ENCODE measurements around the gene GABBR2. TPM values are rescaled to one million over a fixed set of nuclear protein-coding genes. Genes with fewer than 3 reads are reported as not detected.

GABBR2 gene
- total and polyA plus RNA-seq, 2 donors (not counting 1 experiment from before 2014, with no cell fraction given): 0.03 TPM; not detected in 1

- POLR2A ChIA-PET: no interaction called here
- no peak for ATAC-seq (ENCODE audit: low read depth)
- H3K36me3 ChIP-seq (replicated peaks in 1 of 2; ENCODE audit: control extremely low read depth in 1 of 2, control insufficient read depth in 1 of 2, extremely low read depth in 1 of 2, insufficient read depth in 2 of 2, low read length in 1 of 2): no peaks in the 10 kb centered on the region
Observed at GRCh38 chr9:98438666-98439065, 270.1 kb downstream of the GABBR2 start.

GRCh38 chr9:98437458-98438034 is 271.2 kb downstream of the GABBR2 start:
- Mint-ChIP-seq H3K27ac (no peak overlapping the region), H3K4me1 (no peaks in the 10 kb centered on the region), H3K9me3 (ENCODE audit: insufficient read depth) (no peaks in the 10 kb centered on the region), H3K27me3 (peaks cover 4% of the 10 kb centered on the region), H3K4me3 (no peak overlapping the region)
- ATAC-seq (ENCODE audit: low read depth) (no peak), DNase-seq (no peak)
- ChIA-PET POLR2A (no interaction called here), CTCF (no interaction called here)
- Histone ChIP-seq H3K9me3 (ENCODE audit: control extremely low read depth in 1 of 3, control insufficient read depth in 2 of 3, insufficient read depth in 1 of 3, low read length in 2 of 3) (no peaks in the 10 kb centered on the region), H3K27me3 (replicated peaks in 1 of 4; ENCODE audit: control extremely low read depth in 1 of 4, control insufficient read depth in 3 of 4, insufficient read depth in 4 of 4, low read length in 3 of 4) (no peaks in the 10 kb centered on the region), H3K4me3 (ENCODE audit: control extremely low read depth in 1 of 5, extremely low read depth in 1 of 5, insufficient read depth in 1 of 5, low read depth in 2 of 5, low read length in 4 of 5) (no peak overlapping the region), H3K4me2 (replicated peaks; ENCODE audit: low read depth, low read length, poor library complexity, severe bottlenecking) (no peak overlapping the region), H3K36me3 (replicated peaks in 1 of 2; ENCODE audit: control extremely low read depth in 1 of 2, control insufficient read depth in 1 of 2, extremely low read depth in 1 of 2, insufficient read depth in 2 of 2, low read length in 1 of 2) (no peaks in the 10 kb centered on the region), H3K4me1 (ENCODE audit: control insufficient read depth in 2 of 2, insufficient read depth in 2 of 2, low read length in 2 of 2) (no peaks in the 10 kb centered on the region), H3K9ac (ENCODE audit: low read length) (no peak overlapping the region), H4K20me1 (ENCODE audit: control insufficient read depth, insufficient read depth, low read length, poor library complexity, severe bottlenecking) (no peaks in the 10 kb centered on the region), H3K79me2 (ENCODE audit: control insufficient read depth, insufficient read depth, low read length) (no peaks in the 10 kb centered on the region), H3K27ac (ENCODE audit: low read length in 2 of 2) (no peak overlapping the region), H2AFZ (ENCODE audit: insufficient read depth, low read depth, low read length, poor library complexity, severe bottlenecking) (no peak overlapping the region)
- TF ChIP-seq EZH2 (IDR thresholded peaks at IDR 0.05; ENCODE audit: borderline replicate concordance, insufficient read depth, low read depth, low read length, poor library complexity, severe bottlenecking): no peak
- TF ChIP-seq, protein P1, sequence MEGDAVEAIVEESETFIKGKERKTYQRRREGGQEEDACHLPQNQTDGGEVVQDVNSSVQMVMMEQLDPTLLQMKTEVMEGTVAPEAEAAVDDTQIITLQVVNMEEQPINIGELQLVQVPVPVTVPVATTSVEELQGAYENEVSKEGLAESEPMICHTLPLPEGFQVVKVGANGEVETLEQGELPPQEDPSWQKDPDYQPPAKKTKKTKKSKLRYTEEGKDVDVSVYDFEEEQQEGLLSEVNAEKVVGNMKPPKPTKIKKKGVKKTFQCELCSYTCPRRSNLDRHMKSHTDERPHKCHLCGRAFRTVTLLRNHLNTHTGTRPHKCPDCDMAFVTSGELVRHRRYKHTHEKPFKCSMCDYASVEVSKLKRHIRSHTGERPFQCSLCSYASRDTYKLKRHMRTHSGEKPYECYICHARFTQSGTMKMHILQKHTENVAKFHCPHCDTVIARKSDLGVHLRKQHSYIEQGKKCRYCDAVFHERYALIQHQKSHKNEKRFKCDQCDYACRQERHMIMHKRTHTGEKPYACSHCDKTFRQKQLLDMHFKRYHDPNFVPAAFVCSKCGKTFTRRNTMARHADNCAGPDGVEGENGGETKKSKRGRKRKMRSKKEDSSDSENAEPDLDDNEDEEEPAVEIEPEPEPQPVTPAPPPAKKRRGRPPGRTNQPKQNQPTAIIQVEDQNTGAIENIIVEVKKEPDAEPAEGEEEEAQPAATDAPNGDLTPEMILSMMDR (IDR thresholded peaks at IDR 0.05): no peak
- intact Hi-C loops (cut with micrococcal nuclease): no loop called here
- 89% methylated on average over 4 of the region's 4 CpGs for WGBS (ENCODE audit: insufficient coverage)

More at GRCh38 chr9:98438666-98439065, 270.1 kb downstream of the GABBR2 start:
- Histone ChIP-seq H3K79me2 (ENCODE audit: control insufficient read depth, insufficient read depth, low read length) (no peaks in the 10 kb centered on the region), H3K9me3 (ENCODE audit: control extremely low read depth in 1 of 3, control insufficient read depth in 2 of 3, insufficient read depth in 1 of 3, low read length in 2 of 3) (no peaks in the 10 kb centered on the region), H3K9ac (ENCODE audit: low read length) (no peak overlapping the region), H3K4me3 (ENCODE audit: control extremely low read depth in 1 of 5, extremely low read depth in 1 of 5, insufficient read depth in 1 of 5, low read depth in 2 of 5, low read length in 4 of 5) (no peak overlapping the region), H3K4me2 (replicated peaks; ENCODE audit: low read depth, low read length, poor library complexity, severe bottlenecking) (no peak overlapping the region), H3K27ac (ENCODE audit: low read length in 2 of 2) (no peak overlapping the region), H2AFZ (ENCODE audit: insufficient read depth, low read depth, low read length, poor library complexity, severe bottlenecking) (no peak overlapping the region), H3K27me3 (replicated peaks in 1 of 4; ENCODE audit: control extremely low read depth in 1 of 4, control insufficient read depth in 3 of 4, insufficient read depth in 4 of 4, low read length in 3 of 4) (no peaks in the 10 kb centered on the region), H3K4me1 (ENCODE audit: control insufficient read depth in 2 of 2, insufficient read depth in 2 of 2, low read length in 2 of 2) (no peaks in the 10 kb centered on the region), H4K20me1 (ENCODE audit: control insufficient read depth, insufficient read depth, low read length, poor library complexity, severe bottlenecking) (no peaks in the 10 kb centered on the region)
- 83% methylated on average over 1 of the region's 3 CpGs for WGBS (ENCODE audit: insufficient coverage)
- Mint-ChIP-seq H3K27ac (no peak overlapping the region), H3K9me3 (ENCODE audit: insufficient read depth) (no peaks in the 10 kb centered on the region), H3K27me3 (peaks cover 4% of the 10 kb centered on the region), H3K4me3 (no peak overlapping the region), H3K4me1 (no peaks in the 10 kb centered on the region)
- DNase-seq: no peak
- CTCF ChIA-PET: no interaction called here
- intact Hi-C loops (cut with micrococcal nuclease): no loop called here
- TF ChIP-seq, protein P1 (IDR thresholded peaks at IDR 0.05): no peak
- TF ChIP-seq EZH2 (IDR thresholded peaks at IDR 0.05; ENCODE audit: borderline replicate concordance, insufficient read depth, low read depth, low read length, poor library complexity, severe bottlenecking): no peak

All from B cell (primary cell).